Osteocyte (in vitro differentiated cells): ENCODE results near the gene CCND1. TPM values are rescaled to one million over a fixed set of nuclear protein-coding genes. Genes with fewer than 3 reads are reported as not detected.

Source experiments
- DNase-seq: peaks from one replicate; pipeline ENCODE4 v3.0.0; 2021; ENCODE audit warnings: mixed read lengths; ENCODE audit not compliant: unreplicated experiment; ENCODE audit errors: extremely low spot score
- H3K27ac Mint-ChIP-seq: one replicate; pipeline ENCODE4 v1.8.0; 2021; ENCODE audit warnings: mild to moderate bottlenecking, mixed read lengths; ENCODE audit not compliant: unreplicated experiment
- H3K27me3 Mint-ChIP-seq: one replicate; pipeline ENCODE4 v1.8.0; 2021; ENCODE audit warnings: mixed read lengths; ENCODE audit not compliant: unreplicated experiment
- H3K36me3 Mint-ChIP-seq: one replicate; pipeline ENCODE4 v1.8.0; 2021; ENCODE audit warnings: mixed read lengths; ENCODE audit not compliant: unreplicated experiment
- H3K4me1 Mint-ChIP-seq: one replicate; pipeline ENCODE4 v1.8.0; 2021; ENCODE audit warnings: mixed read lengths; ENCODE audit not compliant: unreplicated experiment
- H3K4me3 Mint-ChIP-seq: one replicate; pipeline ENCODE4 v1.8.0; 2021; ENCODE audit warnings: mild to moderate bottlenecking, moderate library complexity, mixed read lengths; ENCODE audit not compliant: unreplicated experiment
- H3K9me3 Mint-ChIP-seq: one replicate; pipeline ENCODE4 v1.8.0; 2021; ENCODE audit warnings: mixed read lengths; ENCODE audit not compliant: unreplicated experiment
- CTCF ChIP-seq: fragments of 200-600 bp; sonication (generic); IDR thresholded peaks from 2 replicates; pipeline ENCODE4 v1.5.0; 2021; ENCODE audit warnings: antibody characterized with exemption, mild to moderate bottlenecking, moderate library complexity
- total RNA-seq: library from RNA; stranded (reverse); gene quantifications from 2 replicates; pipeline ENCODE4 v1.2.1, GENCODE V29; 2021

The CCND1 gene
- total RNA-seq, 1 donor from 2014 or later: 180 TPM

- TF ChIP-seq CTCF: no peak
- Mint-ChIP-seq H3K36me3 (peaks cover 2% of the 10 kb centered on the region), H3K4me3 (no peak overlapping the region), H3K4me1 (no peaks in the 10 kb centered on the region), H3K27me3 (no peaks in the 10 kb centered on the region), H3K9me3 (no peaks in the 10 kb centered on the region), H3K27ac (no peak overlapping the region)
- DNase-seq: no peak
Measured at GRCh38 chr11:69657911-69658625, 17.1 kb downstream of the CCND1 start.

- Mint-ChIP-seq H3K27ac (no peak overlapping the region), H3K36me3 (peaks cover 1% of the 10 kb centered on the region), H3K4me1 (no peaks in the 10 kb centered on the region), H3K4me3 (no peak overlapping the region), H3K9me3 (no peaks in the 10 kb centered on the region), H3K27me3 (no peaks in the 10 kb centered on the region)
- DNase-seq: no peak
- no peak for TF ChIP-seq CTCF
Measured at GRCh38 chr11:69658626-69659450, 17.9 kb downstream of the CCND1 start.

GRCh38 chr11:69659591-69659990 lies 18.6 kb downstream of the CCND1 start:
- no peak for TF ChIP-seq CTCF
- H3K27ac Mint-ChIP-seq: no peak overlapping the region
- peaks cover 7% of the 10 kb centered on the region for H3K36me3 Mint-ChIP-seq
- H3K9me3 Mint-ChIP-seq: no peaks in the 10 kb centered on the region
- no peaks in the 10 kb centered on the region for H3K4me1 Mint-ChIP-seq
- no peak for DNase-seq
- H3K4me3 Mint-ChIP-seq: no peak overlapping the region
- H3K27me3 Mint-ChIP-seq: no peaks in the 10 kb centered on the region

- Mint-ChIP-seq H3K36me3 (peaks cover 8% of the 10 kb centered on the region), H3K27ac (no peak overlapping the region), H3K4me3 (no peak overlapping the region), H3K9me3 (no peaks in the 10 kb centered on the region), H3K27me3 (no peaks in the 10 kb centered on the region), H3K4me1 (no peaks in the 10 kb centered on the region)
- TF ChIP-seq CTCF: no peak
- no peak for DNase-seq
Measured at GRCh38 chr11:69660001-69660500, 19.1 kb downstream of the CCND1 start.

GRCh38 chr11:69661413-69661715 lies 20.4 kb downstream of the CCND1 start:
- H3K36me3 Mint-ChIP-seq: peaks cover 8% of the 10 kb centered on the region
- DNase-seq: no peak
- no peak overlapping the region for H3K27ac Mint-ChIP-seq
- TF ChIP-seq CTCF: no peak
- no peaks in the 10 kb centered on the region for H3K4me1 Mint-ChIP-seq
- H3K9me3 Mint-ChIP-seq: no peaks in the 10 kb centered on the region
- no peaks in the 10 kb centered on the region for H3K27me3 Mint-ChIP-seq
- no peak overlapping the region for H3K4me3 Mint-ChIP-seq
